Activated naive CD8-positive, alpha-beta T cell (primary cell): ENCODE data around the gene ZFR2.
A peak's percentile ranks its signal among the peaks of the same experiment; 100 is the strongest.

Experiments used
- H3K27ac Mint-ChIP-seq: one replicate; pipeline ENCODE4 v1.8.0; 2021; ENCODE audit warnings: mixed read lengths
- H3K27me3 Mint-ChIP-seq: one replicate; pipeline ENCODE4 v1.8.0; 2021; ENCODE audit warnings: mixed read lengths
- H3K36me3 Mint-ChIP-seq: one replicate; pipeline ENCODE4 v1.8.0; 2021; ENCODE audit warnings: mixed read lengths
- H3K4me1 Mint-ChIP-seq: one replicate; pipeline ENCODE4 v1.8.0; 2021; ENCODE audit warnings: low read depth, mixed read lengths
- H3K4me3 Mint-ChIP-seq: one replicate; pipeline ENCODE4 v1.8.0; 2021; ENCODE audit warnings: mild to moderate bottlenecking, mixed read lengths
- H3K9me3 Mint-ChIP-seq: one replicate; pipeline ENCODE4 v1.8.0; 2021; ENCODE audit warnings: low read depth, mixed read lengths

The ZFR2 gene

GRCh38 chr19:3803114-3803888 lies 65.5 kb downstream of the ZFR2 start:
- H3K9me3 Mint-ChIP-seq = no peaks in the 10 kb centered on the region
- peaks cover 29% of the 10 kb centered on the region for H3K4me1 Mint-ChIP-seq
- no peaks in the 10 kb centered on the region for H3K27me3 Mint-ChIP-seq
- H3K27ac Mint-ChIP-seq = no peak overlapping the region
- H3K36me3 Mint-ChIP-seq = no peaks in the 10 kb centered on the region
- H3K4me3 Mint-ChIP-seq = no peak overlapping the region

- Mint-ChIP-seq H3K4me1 (peaks cover 32% of the 10 kb centered on the region), H3K27ac (no peak overlapping the region), H3K9me3 (peaks cover 4% of the 10 kb centered on the region), H3K36me3 (peaks cover 3% of the 10 kb centered on the region), H3K4me3 (peak overlapping the region; percentile 51), H3K27me3 (no peaks in the 10 kb centered on the region)
These were observed 67.3 kb downstream of the ZFR2 start for GRCh38 chr19:3801412-3802096.

GRCh38 chr19:3800996-3801395 lies 67.8 kb downstream of the ZFR2 start:
- Mint-ChIP-seq H3K4me1 (peaks cover 31% of the 10 kb centered on the region), H3K9me3 (peaks cover 5% of the 10 kb centered on the region), H3K27me3 (no peaks in the 10 kb centered on the region), H3K27ac (no peak overlapping the region), H3K4me3 (peak overlapping the region; percentile 51), H3K36me3 (peaks cover 3% of the 10 kb centered on the region)

- Mint-ChIP-seq H3K36me3 (peaks cover 3% of the 10 kb centered on the region), H3K27me3 (no peaks in the 10 kb centered on the region), H3K4me1 (peaks cover 24% of the 10 kb centered on the region), H3K9me3 (peaks cover 5% of the 10 kb centered on the region), H3K27ac (peak overlapping the region; percentile 6), H3K4me3 (peak overlapping the region; percentile 24)
These were observed 70.7 kb downstream of the ZFR2 start for GRCh38 chr19:3798137-3798536.

GRCh38 chr19:3796358-3796757 lies 72.5 kb downstream of the ZFR2 start:
- H3K4me1 Mint-ChIP-seq = peaks cover 22% of the 10 kb centered on the region
- H3K4me3 Mint-ChIP-seq = no peak overlapping the region
- H3K9me3 Mint-ChIP-seq = peaks cover 5% of the 10 kb centered on the region
- H3K27me3 Mint-ChIP-seq = no peaks in the 10 kb centered on the region
- peaks cover 3% of the 10 kb centered on the region for H3K36me3 Mint-ChIP-seq
- no peak overlapping the region for H3K27ac Mint-ChIP-seq

GRCh38 chr19:3793799-3794198 lies 75.0 kb downstream of the ZFR2 start:
- Mint-ChIP-seq H3K27me3 (no peaks in the 10 kb centered on the region), H3K4me3 (no peak overlapping the region), H3K4me1 (peaks cover 13% of the 10 kb centered on the region), H3K9me3 (peaks cover 9% of the 10 kb centered on the region), H3K27ac (no peak overlapping the region), H3K36me3 (peaks cover 6% of the 10 kb centered on the region)

- no peaks in the 10 kb centered on the region for H3K27me3 Mint-ChIP-seq
- no peak overlapping the region for H3K4me3 Mint-ChIP-seq
- peaks cover 9% of the 10 kb centered on the region for H3K4me1 Mint-ChIP-seq
- peaks cover 9% of the 10 kb centered on the region for H3K9me3 Mint-ChIP-seq
- H3K36me3 Mint-ChIP-seq = peaks cover 6% of the 10 kb centered on the region
- no peak overlapping the region for H3K27ac Mint-ChIP-seq
These were observed 76.7 kb downstream of the ZFR2 start for GRCh38 chr19:3792114-3792513.

- Mint-ChIP-seq H3K4me1 (peaks cover 7% of the 10 kb centered on the region), H3K9me3 (peaks cover 3% of the 10 kb centered on the region), H3K36me3 (peaks cover 3% of the 10 kb centered on the region), H3K27me3 (no peaks in the 10 kb centered on the region), H3K4me3 (no peak overlapping the region), H3K27ac (no peak overlapping the region)
These were observed 77.9 kb downstream of the ZFR2 start for GRCh38 chr19:3790941-3791340.

- Mint-ChIP-seq H3K4me3 (no peak overlapping the region), H3K4me1 (peaks cover 9% of the 10 kb centered on the region), H3K9me3 (peaks cover 3% of the 10 kb centered on the region), H3K27ac (no peak overlapping the region), H3K27me3 (no peaks in the 10 kb centered on the region), H3K36me3 (peaks cover 3% of the 10 kb centered on the region)
These were observed 78.6 kb downstream of the ZFR2 start for GRCh38 chr19:3790209-3790734.

GRCh38 chr19:3788996-3789778 lies 79.7 kb downstream of the ZFR2 start:
- Mint-ChIP-seq H3K9me3 (peaks cover 3% of the 10 kb centered on the region), H3K27me3 (no peaks in the 10 kb centered on the region), H3K4me1 (peaks cover 13% of the 10 kb centered on the region), H3K36me3 (peaks cover 3% of the 10 kb centered on the region), H3K4me3 (no peak overlapping the region), H3K27ac (no peak overlapping the region)

- Mint-ChIP-seq H3K4me3 (peak within 1 kb of the TSS; percentile 89), H3K4me1 (peaks cover 13% of the 10 kb centered on the region), H3K36me3 (peaks cover 13% of the 10 kb centered on the region), H3K9me3 (peaks cover 3% of the 10 kb centered on the region), H3K27me3 (no peaks in the 10 kb centered on the region), H3K27ac (peak within 1 kb of the TSS; percentile 85)
These were observed 82.7 kb downstream of the ZFR2 start, which contains the start of gene MATK for GRCh38 chr19:3785938-3786824. Gene MATK, minus strand, starts transcription at chr19:3786381. Its CDS starts 1,246 bp downstream, at chr19:3785135.

GRCh38 chr19:3785451-3785937 lies 83.3 kb downstream of the ZFR2 start:
- Mint-ChIP-seq H3K4me1 (peaks cover 13% of the 10 kb centered on the region), H3K4me3 (peak overlapping the region; percentile 89), H3K36me3 (peaks cover 9% of the 10 kb centered on the region), H3K9me3 (no peaks in the 10 kb centered on the region), H3K27me3 (no peaks in the 10 kb centered on the region), H3K27ac (peak overlapping the region; percentile 85)

GRCh38 chr19:3784607-3785450 lies 84.0 kb downstream of the ZFR2 start:
- peaks cover 9% of the 10 kb centered on the region for H3K36me3 Mint-ChIP-seq
- peak overlapping the region; percentile 85 for H3K27ac Mint-ChIP-seq

More at GRCh38 chr19:3784607-3785450, 84.0 kb downstream of the ZFR2 start:
- Mint-ChIP-seq H3K4me1 (peaks cover 13% of the 10 kb centered on the region), H3K27me3 (no peaks in the 10 kb centered on the region), H3K9me3 (no peaks in the 10 kb centered on the region), H3K4me3 (peak overlapping the region; percentile 89)
